H1 (cell line): Measurements from ENCODE around the gene ZDHHC16. TPM values are rescaled to one million over a fixed set of nuclear protein-coding genes. Genes with fewer than 3 reads are reported as not detected.

Experiments used
- CTCF ChIA-PET: fragments of 300-600 bp; sonication (Branson Sonifier 250); formaldehyde crosslinking; loops from one replicate; lab custom pipeline; 2021; ENCODE audit not compliant: partially characterized antibody; lab: Charles Lee
- POLR2A ChIA-PET: fragments of 300-600 bp; sonication (Branson Sonifier 250); formaldehyde crosslinking; loops from one replicate; lab custom pipeline; 2021; ENCODE audit warnings: inconsistent platforms; ENCODE audit not compliant: partially characterized antibody; lab: Charles Lee
- DNase-seq, 2 experiments: peaks; one replicate each; pipeline versions ENCODE4 v3.0.0 to v3.0.0-alpha.2; 2010 to 2022; ENCODE audit warnings: low spot score in 2 of 2, low read depth in 1 of 2, mixed read lengths in 1 of 2
- FAIRE-seq: peaks from 2 replicates; lab custom pipeline; 2011; peaks lifted over from hg19 to GRCh38; lab: Jason Lieb, UNC
- H2AFZ ChIP-seq: 2 replicates; pipeline ENCODE4 v1.8.1; 2012; ENCODE audit warnings: low read length, inconsistent platforms
- H2AK5ac ChIP-seq: 2 replicates; pipeline ENCODE4 v1.6.1; 2013; ENCODE audit warnings: low read depth, low read length
- H2BK120ac ChIP-seq: replicated peaks from 2 replicates; pipeline ENCODE3; 2013; ENCODE audit warnings: low read depth, low read length, inconsistent platforms
- H2BK12ac ChIP-seq: 2 replicates; pipeline ENCODE4 v1.6.1; 2013; ENCODE audit warnings: low read depth, low read length
- H2BK15ac ChIP-seq: 2 replicates; pipeline ENCODE4 v1.6.1; 2013; ENCODE audit warnings: low read length
- H2BK20ac ChIP-seq: 2 replicates; pipeline ENCODE4 v1.6.1; 2013; ENCODE audit warnings: low read length
- H2BK5ac ChIP-seq: 2 replicates; pipeline ENCODE4 v1.6.1; 2013; ENCODE audit warnings: low read depth, low read length
- H3K14ac ChIP-seq: 2 replicates; pipeline ENCODE4 v1.6.1; 2013; ENCODE audit warnings: inconsistent platforms; ENCODE audit not compliant: insufficient read length
- H3K18ac ChIP-seq: 2 replicates; pipeline ENCODE4 v1.6.1; 2013; ENCODE audit warnings: low read length; ENCODE audit errors: extremely low read depth
- H3K23ac ChIP-seq: 2 replicates; pipeline ENCODE4 v1.6.1; 2013; ENCODE audit warnings: inconsistent platforms; ENCODE audit not compliant: insufficient read length
- H3K23me2 ChIP-seq: 2 replicates; pipeline ENCODE4 v1.6.1; 2013; ENCODE audit warnings: low read depth, low read length
- H3K27ac ChIP-seq: 2 replicates; pipeline ENCODE4 v1.6.1; 2011; ENCODE audit warnings: low read depth, low read length, inconsistent platforms
- H3K27me3 ChIP-seq, 4 experiments: replicated peaks in 1 of 4; 1 replicate in 1 of 4; 2 replicates in 3 of 4; pipeline versions ENCODE4 v1.6.1 to v1.8.1; 2011 to 2013; ENCODE audit warnings: low read length in 3 of 4, mild to moderate bottlenecking in 3 of 4, inconsistent platforms in 2 of 4, mixed read lengths in 2 of 4, moderate library complexity in 1 of 4; ENCODE audit not compliant: control insufficient read depth in 3 of 4, insufficient read depth in 3 of 4; ENCODE audit errors: extremely low read depth in 1 of 4
- H3K36me3 ChIP-seq, 4 experiments: 2 replicates each; pipeline versions ENCODE4 v1.6.1 to v1.8.1; 2011 to 2013; ENCODE audit warnings: mild to moderate bottlenecking in 4 of 4, low read length in 3 of 4, moderate library complexity in 2 of 4, control low read depth in 1 of 4, inconsistent platforms in 1 of 4; ENCODE audit not compliant: insufficient read depth in 4 of 4, control insufficient read depth in 2 of 4
- H3K4ac ChIP-seq: replicated peaks from 2 replicates; pipeline ENCODE3; 2013; ENCODE audit warnings: low read length, low read depth, mixed read lengths, inconsistent platforms; ENCODE audit not compliant: insufficient read length
- H3K4me1 ChIP-seq, 4 experiments: replicated peaks in 1 of 4; 1 replicate in 1 of 4; 2 replicates in 3 of 4; pipeline versions ENCODE4 v1.6.1 to v1.8.1; 2011 to 2013; ENCODE audit warnings: low read length in 3 of 4, inconsistent platforms in 2 of 4, mixed read lengths in 1 of 4; ENCODE audit not compliant: insufficient read depth in 4 of 4, control insufficient read depth in 3 of 4
- H3K4me2 ChIP-seq, 2 experiments: 2 replicates each; pipeline versions ENCODE4 v1.6.1 to v1.8.1; 2011 to 2013; ENCODE audit warnings: low read depth in 2 of 2, low read length in 2 of 2, control low read depth in 1 of 2, inconsistent platforms in 1 of 2, mild to moderate bottlenecking in 1 of 2; ENCODE audit not compliant: insufficient read depth in 1 of 2
- H3K4me3 ChIP-seq, 4 experiments: fragments of 200-600, 300-600 bp in 1 of 4; sonication (generic), shearing (Covaris generic), sonication (Bioruptor Twin) in 1 of 4; 2 replicates each; pipeline versions ENCODE4 v1.5.1 to v1.8.1; 2011 to 2016; ENCODE audit warnings: low read length in 4 of 4, low read depth in 3 of 4, control low read depth in 2 of 4, inconsistent platforms in 2 of 4, mild to moderate bottlenecking in 2 of 4, mixed read lengths in 1 of 4, moderate library complexity in 1 of 4; ENCODE audit not compliant: insufficient read depth in 2 of 4; ENCODE audit errors: extremely low read depth in 1 of 4
- H3K56ac ChIP-seq: replicated peaks from 2 replicates; pipeline ENCODE3; 2013; ENCODE audit warnings: low read depth, mild to moderate bottlenecking, mixed read lengths, low read length, inconsistent platforms; ENCODE audit not compliant: insufficient read length
- H3K79me1 ChIP-seq: 2 replicates; pipeline ENCODE4 v1.6.1; 2013; ENCODE audit warnings: low read depth, low read length, control low read depth
- H3K79me2 ChIP-seq, 2 experiments: 2 replicates each; pipeline versions ENCODE4 v1.6.1 to v1.8.1; 2012 to 2013; ENCODE audit warnings: low read length in 2 of 2, mild to moderate bottlenecking in 2 of 2, inconsistent platforms in 1 of 2; ENCODE audit not compliant: insufficient read depth in 2 of 2, control insufficient read depth in 1 of 2
- H3K9ac ChIP-seq, 4 experiments: replicated peaks in 1 of 4; 1 replicate in 1 of 4; 2 replicates in 3 of 4; pipeline versions ENCODE4 v1.6.1 to v1.8.1; 2011 to 2013; ENCODE audit warnings: low read depth in 3 of 4, low read length in 3 of 4, control low read depth in 2 of 4, mild to moderate bottlenecking in 2 of 4, moderate library complexity in 2 of 4, inconsistent platforms in 1 of 4; ENCODE audit errors: extremely low read depth in 1 of 4
- H3K9me3 ChIP-seq, 2 experiments: 2 replicates each; pipeline versions ENCODE4 v1.6.1 to v1.8.1; 2012 to 2013; ENCODE audit warnings: mild to moderate bottlenecking in 2 of 2, moderate library complexity in 2 of 2, control low read depth in 1 of 2, inconsistent platforms in 1 of 2, low read depth in 1 of 2, low read length in 1 of 2, mixed read lengths in 1 of 2; ENCODE audit not compliant: insufficient read depth in 2 of 2
- H4K20me1 ChIP-seq, 2 experiments: replicated peaks in 1 of 2; 2 replicates each; pipeline versions ENCODE3 to v1.8.1; 2011 to 2013; ENCODE audit warnings: inconsistent platforms in 2 of 2, low read length in 2 of 2, mild to moderate bottlenecking in 1 of 2; ENCODE audit not compliant: insufficient read depth in 2 of 2, control insufficient read depth in 1 of 2
- H4K5ac ChIP-seq: 2 replicates; pipeline ENCODE4 v1.6.1; 2013; ENCODE audit warnings: low read length, low read depth, mixed read lengths, inconsistent platforms; ENCODE audit not compliant: insufficient read length
- H4K8ac ChIP-seq: 2 replicates; pipeline ENCODE4 v1.8.0; 2013; ENCODE audit warnings: mild to moderate bottlenecking, moderate library complexity, low read length, inconsistent platforms; ENCODE audit not compliant: insufficient read depth; ENCODE audit errors: extremely low read depth
- H4K91ac ChIP-seq: replicated peaks from 2 replicates; pipeline ENCODE3; 2013; ENCODE audit warnings: low read length, mixed read lengths, inconsistent platforms; ENCODE audit not compliant: insufficient read length
- FOSL1 ChIP-seq: IDR thresholded peaks from 2 replicates; pipeline ENCODE4 v1.6.1; 2011; ENCODE audit warnings: mild to moderate bottlenecking, low read depth, low read length, moderate library complexity; ENCODE audit not compliant: insufficient read depth
- GABPA ChIP-seq: IDR thresholded peaks from 2 replicates; pipeline ENCODE4 v1.6.1; 2011; ENCODE audit warnings: mild to moderate bottlenecking, low read length, moderate library complexity, borderline replicate concordance; ENCODE audit not compliant: insufficient read depth
- MAFK ChIP-seq: IDR thresholded peaks from 2 replicates; pipeline ENCODE4 v1.6.1; 2012; ENCODE audit warnings: low read depth, mild to moderate bottlenecking, improper control_type of control experiment, low read length
- RBBP5 ChIP-seq: IDR thresholded peaks from 2 replicates; pipeline ENCODE4 v1.7.1; 2012; ENCODE audit warnings: low read depth, mild to moderate bottlenecking, inconsistent platforms, low read length, moderate library complexity, borderline replicate concordance
- SRF ChIP-seq: IDR thresholded peaks from 2 replicates; pipeline ENCODE4 v1.6.1; 2011; ENCODE audit warnings: mild to moderate bottlenecking, low read depth, low read length, moderate library complexity
- WGBS, 2 experiments: shearing (Covaris generic) in 1 of 2; methylation state at CpG; one replicate each; pipeline versions ENCODE4 v1.1.6 to v1.1.7; 2013 to 2015; ENCODE audit warnings: low lambda C conversion rate in 2 of 2, mixed read lengths in 2 of 2, inconsistent platforms in 1 of 2, low coverage in 1 of 2, missing lambda C conversion rate in 1 of 2; ENCODE audit not compliant: insufficient replicate concordance in 2 of 2, insufficient coverage in 1 of 2, insufficient read length in 1 of 2; ENCODE audit errors: extremely low coverage in 1 of 2, missing lambda C conversion rate in 1 of 2; 5-methylcytosine and 5-hydroxymethylcytosine counted together
- polyA plus RNA-seq, 7 experiments: library from polyadenylated mRNA; depleted of rRNA in 3 of 7; stranded (reverse) in 5 of 7; unstranded in 2 of 7; fragments of >200 nt in 5 of 7; fragments of 200-250 nt in 2 of 7; gene quantifications; 1 replicate in 5 of 7; 2 replicates in 1 of 7; 4 replicates in 1 of 7; pipeline versions ENCODE4 v1.2.1 to v1.2.3, GENCODE V29; 2011 to 2013; ENCODE audit warnings: missing spikeins in 2 of 7, mixed read lengths in 2 of 7
- total RNA-seq: library from RNA; stranded (reverse); fragmentation: NEBNext Ultra II Directional; extraction: Animal tissue kit (Norgen Biotek cat#: 25700); gene quantifications from 2 replicates; pipeline ENCODE4 v1.2.1, GENCODE V29; 2021

ZDHHC16 gene
- total and polyA plus RNA-seq, 2 of the 8 experiments (the other 6 are each of a cell fraction or from before 2014, with no cell fraction given) = 45.9 to 108 TPM

GRCh38 chr10:97407952-97408248 is 38.1 kb upstream of the ZDHHC16 start:
- no peak overlapping the region for H4K5ac ChIP-seq
- H2AFZ ChIP-seq = no peak overlapping the region
- POLR2A ChIA-PET = interaction anchor here (1.0 to 3.2 kb wide), 3 partner anchors 14 to 39 kb away, joined by 3 to 13 read pairs (median 4); no protein-coding TSS in a partner anchor
- no peak overlapping the region for H3K4me3 ChIP-seq
- 93% methylated on average over 2 of the region's 2 CpGs; no CpG with 5 or more reads in 1 of the 2 experiments for WGBS, 2 experiments
- H2BK5ac ChIP-seq = no peak overlapping the region
- no peak overlapping the region for H2BK15ac ChIP-seq
- no peak overlapping the region for H3K14ac ChIP-seq
- FAIRE-seq (no peak), DNase-seq (no peak)
- no peak overlapping the region for H3K23ac ChIP-seq
- H3K56ac ChIP-seq = no peak overlapping the region
- H4K91ac ChIP-seq = no peak overlapping the region
- H3K4me2 ChIP-seq = no peak overlapping the region
- no peak overlapping the region for H2AK5ac ChIP-seq
- no peak overlapping the region for H3K18ac ChIP-seq
- no peak overlapping the region for H3K9ac ChIP-seq
- H2BK12ac ChIP-seq = no peak overlapping the region
- H2BK20ac ChIP-seq = no peak overlapping the region
- no peaks in the 10 kb centered on the region for H3K9me3 ChIP-seq
- H4K20me1 ChIP-seq = no peaks in the 10 kb centered on the region
- CTCF ChIA-PET = interaction anchor here (0.6 to 9.8 kb wide), 11 partner anchors 14 to 406 kb away, joined by 3 to 128 read pairs (median 5); partner anchors contain the start of genes EXOSC1, PGAM1 and ZDHHC16
- H3K4ac ChIP-seq = no peak overlapping the region
- H3K23me2 ChIP-seq = peaks cover 2% of the 10 kb centered on the region; the same call in 1 of the 2 replicates
- TF ChIP-seq FOSL1 = no peak
- no peak for TF ChIP-seq GABPA
- no peak for TF ChIP-seq SRF
- TF ChIP-seq RBBP5 = no peak
- no peak for TF ChIP-seq MAFK
- H3K27ac ChIP-seq = no peak overlapping the region
- no peaks in the 10 kb centered on the region for H3K79me2 ChIP-seq
- no peaks in the 10 kb centered on the region; the same call in 1 of the 2 replicates for H3K79me1 ChIP-seq
- no peak overlapping the region for H4K8ac ChIP-seq
- no peaks in the 10 kb centered on the region for H3K4me1 ChIP-seq
- H3K36me3 ChIP-seq = no peaks in the 10 kb centered on the region
- H2BK120ac ChIP-seq = no peak overlapping the region
- H3K27me3 ChIP-seq = no peaks in the 10 kb centered on the region
